ENCODE data around the gene STK4.

STK4 gene

GRCh38 chr20:45091366-45091765 lies 125.1 kb downstream of the STK4 start:
- FAIRE-seq, result no peak

GRCh38 chr20:45092898-45093297 lies 126.6 kb downstream of the STK4 start:
- FAIRE-seq, result no peak

DNA sequence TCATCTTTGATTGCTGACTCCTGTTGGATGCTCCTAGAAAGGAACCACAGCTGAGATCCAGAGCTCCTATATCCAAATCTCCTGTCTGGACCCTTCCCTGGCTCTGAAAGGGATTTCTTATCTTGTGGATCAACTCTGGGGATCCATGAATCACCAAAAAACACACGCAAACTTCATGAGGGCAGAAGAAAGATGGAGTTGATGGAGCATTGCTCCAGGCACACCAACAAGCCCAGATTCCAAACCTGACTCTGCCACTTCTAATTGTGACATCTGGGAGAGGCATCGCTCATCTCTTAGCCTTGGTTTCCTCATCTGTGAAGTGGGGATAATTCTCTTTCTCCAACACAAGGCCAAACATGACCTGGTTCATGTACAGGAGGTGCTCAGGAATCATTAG lies 127.9 kb downstream of the STK4 start:
- no peak for FAIRE-seq

DNA sequence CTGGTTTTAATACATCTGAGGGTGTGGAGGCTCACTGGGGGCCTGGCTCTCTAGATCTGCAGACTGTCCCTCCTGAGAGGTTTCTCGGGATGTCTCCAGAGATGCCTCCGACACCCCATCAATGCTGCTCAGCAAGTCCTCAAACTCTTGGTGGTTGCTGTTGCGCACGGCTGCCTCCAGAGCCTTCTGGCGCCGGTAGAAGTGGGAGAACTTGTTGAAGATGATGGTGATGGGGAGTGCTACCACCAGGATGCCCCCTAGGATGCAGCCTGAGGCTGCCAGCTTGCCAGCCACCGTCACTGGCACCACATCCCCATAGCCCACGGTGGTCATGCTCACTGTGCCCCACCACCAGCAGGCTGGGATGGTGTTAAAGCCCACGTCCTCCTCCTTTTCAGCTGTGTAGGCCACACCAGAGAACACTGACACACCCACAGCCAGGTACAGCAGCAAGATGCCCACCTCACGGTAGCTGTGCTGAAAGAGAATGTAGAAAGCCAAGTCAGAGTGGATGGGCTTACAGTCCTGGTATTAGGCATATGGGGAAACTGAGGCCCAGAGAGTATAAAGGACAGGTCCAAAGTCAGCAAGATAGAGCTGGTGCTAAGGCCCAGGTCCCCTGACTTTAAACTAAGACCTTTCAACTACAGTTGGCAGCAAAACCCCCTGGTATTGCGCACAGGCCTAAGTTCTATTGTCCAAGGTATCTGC lies 128.7 kb downstream of the STK4 start:
- no peak for FAIRE-seq

DNA sequence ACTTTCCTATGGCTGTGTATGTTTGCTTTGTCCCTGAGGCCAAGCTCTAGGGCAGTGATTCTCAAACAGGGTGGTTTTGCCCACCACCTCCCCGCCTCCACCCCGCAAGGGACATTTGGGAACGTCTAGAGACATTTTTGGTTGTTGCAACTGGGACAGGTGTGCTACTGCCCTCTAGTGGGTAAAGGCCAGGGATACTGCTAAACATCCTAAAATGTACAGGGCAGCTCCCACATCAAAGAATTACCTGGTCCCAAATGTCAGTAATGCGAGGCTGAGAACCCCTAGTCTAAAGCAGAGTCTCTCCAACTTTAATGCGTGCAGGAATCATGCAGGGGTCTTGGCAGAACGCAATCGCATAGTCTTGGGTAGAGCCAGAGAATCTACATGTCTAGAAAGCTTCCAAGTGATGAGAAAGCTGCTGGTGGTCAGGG lies 129.5 kb downstream of the STK4 start:
- FAIRE-seq, result no peak

DNA sequence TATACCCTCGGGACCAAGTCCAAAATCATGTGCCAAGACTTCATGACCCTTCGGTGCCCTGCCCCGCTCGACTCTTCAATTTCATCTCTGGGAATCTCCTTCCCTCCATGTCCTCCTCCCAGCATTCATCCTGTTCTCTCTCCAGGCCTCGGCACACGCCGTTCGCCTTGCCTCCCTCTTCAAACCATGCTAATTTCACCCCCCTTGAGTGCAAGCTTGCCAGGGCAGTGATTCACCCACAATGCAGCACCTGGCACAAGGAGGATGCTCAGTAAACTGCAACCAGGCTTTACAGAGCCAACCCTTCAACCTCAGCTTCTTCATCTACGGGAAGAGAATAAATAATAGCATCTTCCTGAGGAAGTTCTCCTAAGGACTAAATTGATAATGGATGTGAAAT lies 130.5 kb downstream of the STK4 start:
- FAIRE-seq, result no peak

GRCh38 chr20:45097485-45098102 lies 131.3 kb downstream of the STK4 start:
- FAIRE-seq, result no peak

GRCh38 chr20:45098103-45098773 lies 131.9 kb downstream of the STK4 start:
- no peak for FAIRE-seq

- FAIRE-seq, result no peak
Observed at GRCh38 chr20:45100563-45101245, 134.4 kb downstream of the STK4 start, which contains the start of gene KCNS1. Gene KCNS1, minus strand, starts transcription at chr20:45101127. Its CDS starts 1,891 bp downstream, at chr20:45099236.

DNA sequence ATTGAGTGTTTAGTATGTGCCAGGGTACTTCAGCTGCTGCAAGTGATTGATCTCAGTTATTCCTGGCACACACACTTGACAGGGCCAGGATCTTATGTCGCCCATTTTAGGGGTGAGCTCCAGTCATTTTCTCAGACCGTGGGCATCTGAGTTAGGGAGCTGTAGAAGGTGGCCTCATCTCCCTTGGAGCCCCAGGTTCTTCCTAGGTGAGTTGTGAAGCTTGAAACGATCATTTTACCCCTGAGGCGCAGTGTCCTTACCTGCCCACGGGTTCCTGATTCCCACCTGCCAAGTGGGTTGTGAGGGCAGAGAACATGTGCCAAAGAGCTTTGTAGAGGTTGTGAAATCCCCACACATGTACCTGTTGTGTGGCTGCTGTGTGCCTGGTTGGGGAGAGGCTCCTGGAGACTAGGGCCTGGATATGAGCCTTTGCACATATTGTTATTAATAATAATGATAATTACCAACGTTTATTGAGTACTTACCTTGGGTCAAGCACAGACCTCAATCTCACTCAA lies 135.1 kb downstream of the STK4 start:
- FAIRE-seq, result no peak

GRCh38 chr20:45103072-45103471 lies 136.8 kb downstream of the STK4 start:
- FAIRE-seq, result no peak

DNA sequence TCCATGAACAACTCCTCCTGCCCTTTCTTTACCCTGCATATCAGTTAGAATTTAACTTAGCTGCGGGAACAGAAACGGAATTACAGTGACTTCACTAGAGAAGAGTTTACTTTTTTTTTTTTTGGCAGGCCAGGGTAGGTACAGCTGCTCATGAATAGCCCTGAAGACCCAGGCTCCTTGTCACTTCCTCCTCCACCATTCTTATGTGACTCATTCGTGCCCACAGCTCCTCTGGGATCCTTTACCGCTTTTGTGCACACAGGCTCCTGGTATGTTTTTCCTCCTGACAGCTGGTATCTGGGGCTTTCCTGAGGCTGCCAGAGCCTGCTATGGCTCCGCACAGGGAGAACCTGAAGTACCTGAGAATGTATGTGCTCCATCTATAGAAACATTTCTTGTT lies 138.5 kb downstream of the STK4 start:
- no peak for FAIRE-seq

GRCh38 chr20:45105317-45105716 lies 139.0 kb downstream of the STK4 start:
- FAIRE-seq, result no peak

DNA sequence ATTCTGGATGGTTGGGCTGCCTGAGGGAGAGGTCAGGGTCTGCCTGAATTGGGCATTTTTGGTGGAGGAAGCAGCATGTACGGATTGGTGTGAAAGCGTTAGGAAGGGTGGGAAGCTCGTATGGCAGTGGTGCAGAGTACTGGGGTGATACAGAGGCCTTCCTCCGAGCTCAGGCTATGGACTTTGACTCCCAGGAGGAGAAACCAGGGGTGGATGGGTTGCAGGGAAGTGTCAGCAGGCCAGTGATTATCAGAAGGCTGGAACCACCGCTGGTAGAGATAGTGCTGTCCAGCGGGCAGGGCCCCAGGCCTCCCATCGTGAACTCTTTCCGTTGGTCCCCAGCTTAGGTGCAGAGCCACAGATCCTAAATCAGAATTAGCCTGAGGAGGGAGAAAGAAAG lies 143.3 kb downstream of the STK4 start:
- FAIRE-seq, result no peak

GRCh38 chr20:45110301-45110700 lies 144.0 kb downstream of the STK4 start:
- no peak for FAIRE-seq

DNA sequence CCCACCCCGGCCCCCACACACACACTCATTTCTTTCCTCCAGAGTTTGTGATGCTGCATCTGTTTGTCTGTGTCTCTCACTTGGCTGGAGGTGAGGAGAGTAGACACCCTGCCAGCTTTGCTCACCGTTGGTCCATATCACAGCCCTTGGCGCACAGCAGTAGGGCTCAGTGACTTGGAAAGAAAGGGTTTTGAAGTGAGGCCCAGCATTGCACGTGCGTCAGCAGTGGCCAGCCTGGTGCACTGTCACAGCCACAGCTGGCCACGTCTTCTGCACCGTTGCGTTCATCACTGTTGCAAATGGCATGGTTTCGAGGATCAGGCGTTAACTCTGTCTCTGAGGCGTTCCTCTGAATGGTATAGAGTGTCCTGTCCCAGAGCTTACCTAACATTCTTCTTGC lies 145.0 kb downstream of the STK4 start:
- FAIRE-seq, result no peak

GRCh38 chr20:45111799-45112471 lies 145.6 kb downstream of the STK4 start:
- FAIRE-seq, result no peak

DNA sequence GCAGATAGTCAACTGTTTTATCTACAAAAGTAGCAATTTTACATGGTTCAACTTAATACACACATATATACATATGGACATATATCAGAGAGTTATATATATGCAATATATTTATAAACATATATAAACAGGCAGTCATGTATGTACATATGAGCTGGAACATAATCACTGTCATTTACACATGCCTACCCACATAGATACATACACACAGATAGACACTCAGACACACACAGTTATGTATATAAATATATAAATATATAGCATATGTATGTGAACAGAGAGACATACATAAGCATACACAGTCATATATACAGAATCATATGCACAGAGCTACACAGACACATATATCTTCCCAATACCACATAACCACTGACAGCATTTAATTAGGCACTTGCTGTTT lies 146.4 kb downstream of the STK4 start:
- no peak for FAIRE-seq

- no peak for FAIRE-seq
Observed at GRCh38 chr20:45113865-45114264, 147.6 kb downstream of the STK4 start.

DNA sequence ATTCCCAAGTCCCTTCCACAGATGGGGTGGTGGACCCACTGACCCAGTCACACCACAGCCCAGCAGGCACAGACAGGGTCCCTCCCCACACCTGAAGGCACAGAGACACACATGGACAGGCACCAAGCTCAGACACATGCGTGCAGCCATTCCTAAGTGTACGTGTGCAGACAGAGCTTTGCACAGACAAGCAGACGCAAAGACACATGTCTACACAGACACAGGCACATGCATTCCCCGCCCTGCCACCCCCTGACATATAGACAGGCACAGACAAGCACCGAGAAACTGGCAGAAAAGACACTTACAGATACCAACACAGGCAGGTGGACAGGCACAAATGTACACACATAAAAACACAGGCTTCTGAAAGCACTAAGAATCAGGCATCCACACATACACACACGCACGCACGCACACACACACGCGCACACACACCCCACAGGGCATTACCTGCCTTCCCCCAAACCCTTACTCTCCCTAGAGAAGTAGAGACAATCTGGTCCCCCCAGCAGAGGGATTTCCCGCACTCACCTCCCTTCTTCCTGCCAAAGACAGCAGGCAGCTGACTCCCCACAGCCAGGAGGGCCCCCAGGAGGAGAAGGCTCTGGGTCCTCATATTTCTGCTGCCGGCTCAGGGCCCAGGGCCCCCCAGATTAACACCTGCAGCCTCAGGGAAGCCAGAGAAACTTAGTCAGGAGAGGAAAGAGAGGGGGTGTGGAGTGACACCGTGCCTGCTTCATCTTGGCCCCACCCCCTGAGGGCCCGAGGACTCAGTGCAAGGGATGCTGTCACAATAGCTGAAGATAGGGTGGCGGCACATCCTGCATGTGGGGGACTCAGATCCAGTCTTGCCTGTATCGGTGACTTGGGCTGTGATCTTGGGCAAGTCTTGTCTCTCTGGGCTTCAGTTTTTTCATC lies 148.4 kb downstream of the STK4 start, which contains the start of gene WFDC5:
TSS of gene WFDC5 (minus strand) at position 710 of the 921 bp plus-strand sequence. CDS start at position 619, 91 bp downstream.
- no peak for FAIRE-seq

DNA sequence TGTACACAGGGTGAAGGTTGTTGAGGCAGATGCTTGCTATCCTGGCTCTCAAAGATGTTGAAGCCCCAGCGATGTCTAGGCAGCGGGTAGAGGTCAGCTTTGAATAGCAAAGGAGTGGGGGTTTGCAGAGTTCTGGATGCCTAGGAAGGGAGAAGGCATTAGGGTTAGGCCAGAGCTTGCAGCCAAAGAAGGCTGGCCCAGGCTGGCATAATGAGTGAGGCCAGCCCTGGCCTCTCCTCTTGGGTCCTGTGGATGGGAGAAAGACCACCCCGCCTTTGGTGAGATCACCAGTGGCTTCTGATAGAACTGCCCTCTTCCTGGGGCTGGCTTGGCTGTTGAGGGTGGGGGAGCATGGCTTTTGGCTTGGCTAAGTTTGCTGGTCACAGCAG lies 149.1 kb downstream of the STK4 start:
- no peak for FAIRE-seq
